A673 (cell line): ENCODE data around the gene STAG1. TPM values are rescaled to one million over a fixed set of nuclear protein-coding genes. Genes with fewer than 3 reads are reported as not detected.
A peak's percentile ranks its signal among the peaks of the same experiment; 100 is the strongest.

ENCODE experiments used
- BruUV-seq: library from RNA; stranded (reverse); fragments of 400-500 nt; replicated peaks from 2 replicates; lab custom pipeline; 2021; lab: Mats Ljungman, UMichigan
- CTCF ChIA-PET: fragments of 300-600 bp; sonication (Branson Sonifier 250); formaldehyde crosslinking; loops from one replicate; lab custom pipeline; 2022; ENCODE audit warnings: antibody characterized with exemption; lab: Charles Lee
- POLR2A ChIA-PET: fragments of 300-600 bp; sonication (Branson Sonifier 250); formaldehyde crosslinking; loops from one replicate; lab custom pipeline; 2022; ENCODE audit warnings: antibody characterized with exemption; ENCODE audit not compliant: low non-redundant PET; lab: Charles Lee
- DNase-seq: peaks from one replicate; pipeline ENCODE4 v3.0.0-alpha.2; 2015; ENCODE audit warnings: low spot score
- H3K27ac ChIP-seq: fragments of 200-600 bp; sonication (generic); 2 replicates; pipeline ENCODE4 v1.5.1; 2016; ENCODE audit warnings: mixed run types, low read depth, mild to moderate bottlenecking, mixed read lengths, antibody characterized with exemption, low read length; ENCODE audit not compliant: poor library complexity, severe bottlenecking
- H3K27me3 ChIP-seq: fragments of 200-600 bp; sonication (generic); replicated peaks from 2 replicates; pipeline ENCODE4 v1.6.1; 2017; ENCODE audit warnings: mixed run types, low read depth, mild to moderate bottlenecking, mixed read lengths, antibody characterized with exemption, low read length; ENCODE audit not compliant: insufficient read depth, poor library complexity
- H3K36me3 ChIP-seq: fragments of 200-600 bp; sonication (generic); 2 replicates; pipeline ENCODE4 v1.6.1; 2016; ENCODE audit warnings: mixed run types, mild to moderate bottlenecking, mixed read lengths, antibody characterized with exemption, low read length; ENCODE audit not compliant: insufficient read depth, poor library complexity, severe bottlenecking
- H3K4me1 ChIP-seq: fragments of 200-600 bp; sonication (generic); 2 replicates; pipeline ENCODE4 v1.6.1; 2017; ENCODE audit warnings: mixed run types, mild to moderate bottlenecking, mixed read lengths, antibody characterized with exemption, low read length; ENCODE audit not compliant: insufficient read depth, poor library complexity, severe bottlenecking
- H3K4me3 ChIP-seq: fragments of 200-600 bp; sonication (generic); 2 replicates; pipeline ENCODE4 v1.5.1; 2016; ENCODE audit warnings: low read depth, mixed run types, mild to moderate bottlenecking, mixed read lengths, low read length; ENCODE audit not compliant: poor library complexity, severe bottlenecking
- H3K9me3 ChIP-seq: fragments of 200-600 bp; sonication (generic); 2 replicates; pipeline ENCODE4 v1.6.1; 2016; ENCODE audit warnings: mixed run types, low read depth, mild to moderate bottlenecking, mixed read lengths, antibody characterized with exemption, low read length; ENCODE audit not compliant: poor library complexity, severe bottlenecking
- EZH2 ChIP-seq: fragments of 200-600 bp; sonication (generic); IDR thresholded peaks from 2 replicates; pipeline ENCODE4 v1.6.1; 2017; ENCODE audit warnings: borderline replicate concordance, low read depth, mild to moderate bottlenecking, mixed read lengths, antibody characterized with exemption, low read length; ENCODE audit not compliant: poor library complexity, severe bottlenecking
- intact Hi-C: fragments of 100-400 bp; cut with micrococcal nuclease; formaldehyde crosslinking; loops from one replicate; pipeline ENCODE4 v1.10.0; 2022; ENCODE audit not compliant: unreplicated experiment
- total RNA-seq: library from RNA; stranded (reverse); gene quantifications from 2 replicates; pipeline ENCODE4 v1.2.3, GENCODE V29; 2021
- TF ChIP-seq, protein P1 (sequence below): fragments of 300-800, 200-600 bp; sonication (generic); conservative IDR thresholded peaks from 2 replicates; pipeline ENCODE4 v1.5.1; 2017; ENCODE audit warnings: low read depth, mild to moderate bottlenecking, antibody characterized with exemption, low read length, moderate library complexity, mixed read lengths

Gene STAG1
- total RNA-seq, 1 experiment from 2014 or later, result 47.4 TPM

- intact Hi-C loops, result loop anchor here (5.0 kb wide), 2 partner anchors 467 to 468 kb away; no protein-coding TSS in a partner anchor
- peaks cover 51% of the 10 kb centered on the region for H3K4me1 ChIP-seq
- no peaks in the 10 kb centered on the region for H3K27me3 ChIP-seq
- H3K27ac ChIP-seq, result peak overlapping the region; percentile 27
- H3K36me3 ChIP-seq, result no peaks in the 10 kb centered on the region
- BruUV-seq, result no TSS peak
- CTCF ChIA-PET, result interaction anchor here (0.5 to 2.6 kb wide), 3 partner anchors 207 to 468 kb away, joined by 4 to 28 read pairs (median 9); partner anchors contain the start of gene STAG1
- no peaks in the 10 kb centered on the region for H3K9me3 ChIP-seq
- POLR2A ChIA-PET, result no interaction called here
- no peak for TF ChIP-seq EZH2
- TF ChIP-seq, protein P1, sequence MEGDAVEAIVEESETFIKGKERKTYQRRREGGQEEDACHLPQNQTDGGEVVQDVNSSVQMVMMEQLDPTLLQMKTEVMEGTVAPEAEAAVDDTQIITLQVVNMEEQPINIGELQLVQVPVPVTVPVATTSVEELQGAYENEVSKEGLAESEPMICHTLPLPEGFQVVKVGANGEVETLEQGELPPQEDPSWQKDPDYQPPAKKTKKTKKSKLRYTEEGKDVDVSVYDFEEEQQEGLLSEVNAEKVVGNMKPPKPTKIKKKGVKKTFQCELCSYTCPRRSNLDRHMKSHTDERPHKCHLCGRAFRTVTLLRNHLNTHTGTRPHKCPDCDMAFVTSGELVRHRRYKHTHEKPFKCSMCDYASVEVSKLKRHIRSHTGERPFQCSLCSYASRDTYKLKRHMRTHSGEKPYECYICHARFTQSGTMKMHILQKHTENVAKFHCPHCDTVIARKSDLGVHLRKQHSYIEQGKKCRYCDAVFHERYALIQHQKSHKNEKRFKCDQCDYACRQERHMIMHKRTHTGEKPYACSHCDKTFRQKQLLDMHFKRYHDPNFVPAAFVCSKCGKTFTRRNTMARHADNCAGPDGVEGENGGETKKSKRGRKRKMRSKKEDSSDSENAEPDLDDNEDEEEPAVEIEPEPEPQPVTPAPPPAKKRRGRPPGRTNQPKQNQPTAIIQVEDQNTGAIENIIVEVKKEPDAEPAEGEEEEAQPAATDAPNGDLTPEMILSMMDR, result peak; percentile 53
- DNase-seq, result peak; percentile 41
- no peak overlapping the region for H3K4me3 ChIP-seq
Measured at GRCh38 chr3:136545664-136546268, 206.4 kb downstream of the STAG1 start.

GRCh38 chr3:136544532-136544931, 207.6 kb downstream of the STAG1 start:
- H3K9me3 ChIP-seq, result no peaks in the 10 kb centered on the region
- H3K27ac ChIP-seq, result peak overlapping the region; percentile 38
- no peak overlapping the region for H3K4me3 ChIP-seq
- peaks cover 51% of the 10 kb centered on the region for H3K4me1 ChIP-seq
- no TSS peak for BruUV-seq
- no peak for TF ChIP-seq EZH2
- TF ChIP-seq, protein P1, result no peak
- intact Hi-C loops, result no loop called here
- POLR2A ChIA-PET, result no interaction called here
- no peaks in the 10 kb centered on the region for H3K27me3 ChIP-seq
- no peak for DNase-seq
- H3K36me3 ChIP-seq, result no peaks in the 10 kb centered on the region
- CTCF ChIA-PET, result interaction anchor here (2.0 kb wide), 1 partner anchor 208 kb away, joined by 13 read pairs; the partner anchor contains the start of gene STAG1

GRCh38 chr3:136543385-136543784, 208.8 kb downstream of the STAG1 start:
- Histone ChIP-seq H3K27me3 (no peaks in the 10 kb centered on the region), H3K4me1 (peaks cover 51% of the 10 kb centered on the region), H3K36me3 (no peaks in the 10 kb centered on the region), H3K27ac (peak overlapping the region; percentile 38), H3K4me3 (no peak overlapping the region), H3K9me3 (no peaks in the 10 kb centered on the region)
- TF ChIP-seq EZH2, result no peak
- TF ChIP-seq, protein P1, result no peak
- BruUV-seq, result no TSS peak
- DNase-seq, result peak; percentile 88
- ChIA-PET CTCF (interaction anchor here (2.0 kb wide), 1 partner anchor 209 kb away, joined by 13 read pairs; the partner anchor contains the start of gene STAG1), POLR2A (no interaction called here)
- intact Hi-C loops, result no loop called here
